ENCODE data around the gene RHBDD1. TPM values are rescaled to one million over a fixed set of nuclear protein-coding genes. Genes with fewer than 3 reads are reported as not detected.

RHBDD1 gene
- total and polyA plus RNA-seq, 4 donors, result 16.8 to 81.3 (median 30.2) TPM

Small RNA genes lying within 50 kb of the gene (small RNA-seq; reads per million reads assigned to genes)
- not detected for gene RF00554 (ENCODE audit: low replicate concordance)

Other genes starting within 250 kb of the RHBDD1 start
- gene IRS1, start 36.2 kb upstream of the RHBDD1 start, total RNA-seq, result 10 to 100 TPM; 12.4 to 14.0 TPM
- 10 to 100 TPM; 15.7 to 19.0 TPM for gene IRS1, start 36.2 kb upstream of the RHBDD1 start, polyA plus RNA-seq (ENCODE audit: insufficient read length in 2 of 2)

Data from spinal cord (tissue), 4 donors.